Smooth muscle cell (in vitro differentiated cells): Measurements from ENCODE around the gene SPATA17. TPM values are rescaled to one million over a fixed set of nuclear protein-coding genes. Genes with fewer than 3 reads are reported as not detected.
"Not testable (repeated sequence)": the region's sequence is repeated elsewhere in the genome, so short reads cannot be mapped to it uniquely, and the experiment has no call there.

Experiments
- DNase-seq: peaks from one replicate; lab custom pipeline; 2025; ENCODE audit not compliant: unreplicated experiment; lab: John Stamatoyannopoulos, UW
- H2AFZ ChIP-seq: fragments of 200-600 bp; sonication (generic); 2 replicates; pipeline ENCODE4 v1.6.0; 2016; ENCODE audit warnings: antibody characterized with exemption, low read depth, mild to moderate bottlenecking
- H3F3A ChIP-seq: fragments of 200-600 bp; sonication (generic); 2 replicates; pipeline ENCODE4 v1.6.0; 2017; ENCODE audit warnings: antibody characterized with exemption, low read depth
- H3K27ac ChIP-seq: fragments of 200-600 bp; sonication (generic); 2 replicates; pipeline ENCODE4 v1.5.1; 2016; ENCODE audit warnings: low read depth, mild to moderate bottlenecking
- H3K27me3 ChIP-seq: fragments of 200-600 bp; sonication (generic); 2 replicates; pipeline ENCODE4 v1.6.1; 2016; ENCODE audit warnings: low read depth, mild to moderate bottlenecking
- H3K36me3 ChIP-seq: fragments of 200-600 bp; sonication (generic); 2 replicates; pipeline ENCODE4 v1.5.1; 2016; ENCODE audit warnings: low read depth
- H3K4me1 ChIP-seq: fragments of 200-600 bp; sonication (generic); 2 replicates; pipeline ENCODE4 v1.5.1; 2016; ENCODE audit warnings: low read depth
- H3K4me2 ChIP-seq: fragments of 200-600 bp; sonication (generic); 2 replicates; pipeline ENCODE4 v1.6.0; 2016; ENCODE audit warnings: mild to moderate bottlenecking
- H3K4me3 ChIP-seq: fragments of 200-600 bp; sonication (generic); 2 replicates; pipeline ENCODE4 v1.5.1; 2016; ENCODE audit warnings: mild to moderate bottlenecking
- H3K79me2 ChIP-seq: fragments of 200-600 bp; sonication (generic); 2 replicates; pipeline ENCODE4 v1.6.0; 2016; ENCODE audit warnings: low read depth, mild to moderate bottlenecking
- H3K9ac ChIP-seq: fragments of 200-600 bp; sonication (generic); 2 replicates; pipeline ENCODE4 v1.6.0; 2016; ENCODE audit warnings: low read depth
- H3K9me3 ChIP-seq: fragments of 200-600 bp; sonication (generic); replicated peaks from 2 replicates; pipeline ENCODE4 v1.5.1; 2016; ENCODE audit warnings: low read depth
- H4K20me1 ChIP-seq: fragments of 200-600 bp; sonication (generic); 2 replicates; pipeline ENCODE4 v1.6.0; 2016; ENCODE audit warnings: low read depth
- CTCF ChIP-seq: fragments of 200-600 bp; sonication (generic); IDR thresholded peaks from 2 replicates; pipeline ENCODE4 v1.5.1; 2017; ENCODE audit warnings: borderline replicate concordance, mild to moderate bottlenecking, antibody characterized with exemption; ENCODE audit not compliant: insufficient read depth, poor library complexity, severe bottlenecking
- WGBS: methylation state at CpG from one replicate; pipeline ENCODE4 v1.1.7; 2016; ENCODE audit warnings: low lambda C conversion rate; 5-methylcytosine and 5-hydroxymethylcytosine counted together
- polyA plus RNA-seq: library from polyadenylated mRNA; unstranded; fragments of >200 nt; fragmentation: Nextera tagmentation; extraction: Ambion mirVana; gene quantifications from 2 replicates; pipeline ENCODE4 v1.2.1, GENCODE V29; 2016
- total RNA-seq: library from RNA; depleted of rRNA; stranded (reverse); fragments of >200 nt; gene quantifications from 2 replicates; pipeline ENCODE4 v1.2.3, GENCODE V29; 2014

The SPATA17 gene
- total RNA-seq: 0.13 and 3.7 TPM in 2 replicates
- 1.6 TPM in 2 replicates for polyA plus RNA-seq

- WGBS: 1% methylated on average over 42 of the region's 42 CpGs
- no peaks in the 10 kb centered on the region for H3K9me3 ChIP-seq
- TF ChIP-seq CTCF: peak; percentile 22
- H3K36me3 ChIP-seq: no peaks in the 10 kb centered on the region
- H3K4me2 ChIP-seq: peak within 1 kb of the TSS; percentile 87
- H2AFZ ChIP-seq: peak within 1 kb of the TSS; percentile 99
- DNase-seq: peak; percentile 26
- H3F3A ChIP-seq: no peaks in the 10 kb centered on the region
- H3K27me3 ChIP-seq: no peaks in the 10 kb centered on the region
- H4K20me1 ChIP-seq: peaks cover 30% of the 10 kb centered on the region
- H3K27ac ChIP-seq: peak within 1 kb of the TSS; percentile 99
- peaks cover 11% of the 10 kb centered on the region for H3K4me1 ChIP-seq
- H3K79me2 ChIP-seq: peaks cover 46% of the 10 kb centered on the region
- H3K9ac ChIP-seq: peak within 1 kb of the TSS; percentile 100
- peak within 1 kb of the TSS; percentile 93 for H3K4me3 ChIP-seq
Measured at GRCh38 chr1:217630711-217631591, at the start of gene SPATA17, which contains the start of gene GPATCH2. TSS of gene SPATA17 (plus strand) at chr1:217631344. CDS start at chr1:217631379, 35 bp downstream. TSS of gene GPATCH2 (minus strand) at chr1:217631090. CDS start at chr1:217630971, 119 bp downstream.

GRCh38 chr1:217584286-217584811 is 46.8 kb upstream of the SPATA17 start:
- H3K36me3 ChIP-seq: not testable (repeated sequence)

GRCh38 chr1:217585577-217585976 is 45.6 kb upstream of the SPATA17 start:
- H3K4me2 ChIP-seq: no peak overlapping the region
- no peaks in the 10 kb centered on the region for H3K79me2 ChIP-seq
- H3F3A ChIP-seq: no peaks in the 10 kb centered on the region
- no peaks in the 10 kb centered on the region for H3K27me3 ChIP-seq
- no peak overlapping the region for H3K4me3 ChIP-seq
- H3K27ac ChIP-seq: no peak overlapping the region
- no peaks in the 10 kb centered on the region for H3K36me3 ChIP-seq
- H3K9me3 ChIP-seq: no peaks in the 10 kb centered on the region
- no peaks in the 10 kb centered on the region for H3K4me1 ChIP-seq
- H2AFZ ChIP-seq: no peak overlapping the region
- no peak for DNase-seq
- no peak for TF ChIP-seq CTCF
- H4K20me1 ChIP-seq: peaks cover 5% of the 10 kb centered on the region
- no peak overlapping the region for H3K9ac ChIP-seq
- WGBS: 94% methylated on average over 2 of the region's 2 CpGs

More at GRCh38 chr1:217584286-217584811, 46.8 kb upstream of the SPATA17 start:
- H3K4me2 ChIP-seq, H3F3A ChIP-seq, DNase-seq, H3K79me2 ChIP-seq, H3K4me1 ChIP-seq, H2AFZ ChIP-seq, H4K20me1 ChIP-seq, H3K9ac ChIP-seq, H3K27me3 ChIP-seq, H3K9me3 ChIP-seq, H3K27ac ChIP-seq, H3K4me3 ChIP-seq: not testable (repeated sequence)
- WGBS: 90% methylated on average over 5 of the region's 5 CpGs

- no peak overlapping the region for H2AFZ ChIP-seq
- no peaks in the 10 kb centered on the region for H3K27me3 ChIP-seq
- H3K36me3 ChIP-seq: no peaks in the 10 kb centered on the region
- no peaks in the 10 kb centered on the region for H3F3A ChIP-seq
- peaks cover 5% of the 10 kb centered on the region for H4K20me1 ChIP-seq
- no peak overlapping the region for H3K4me3 ChIP-seq
- no peaks in the 10 kb centered on the region for H3K79me2 ChIP-seq
- no peak overlapping the region for H3K4me2 ChIP-seq
- TF ChIP-seq CTCF: no peak
- no peaks in the 10 kb centered on the region for H3K4me1 ChIP-seq
- H3K9ac ChIP-seq: no peak overlapping the region
- DNase-seq: no peak
- no peak overlapping the region for H3K27ac ChIP-seq
- 81% methylated on average over 4 of the region's 4 CpGs for WGBS
- no peaks in the 10 kb centered on the region for H3K9me3 ChIP-seq
Measured at GRCh38 chr1:217586586-217586985, 44.6 kb upstream of the SPATA17 start.
